GM21515 (cell line): ENCODE data around the gene EIF4EBP2.

Experiments
- ATAC-seq: cut with Tn5 transposase; IDR thresholded peaks from one replicate; pipeline ENCODE4 v1.9.1; 2021; ENCODE audit not compliant: unreplicated experiment

EIF4EBP2 gene

GRCh38 chr10:70432101-70432500 is 28.2 kb downstream of the EIF4EBP2 start:
- ATAC-seq: no peak

GRCh38 chr10:70432561-70433263 is 28.8 kb downstream of the EIF4EBP2 start:
- ATAC-seq: no peak

GRCh38 chr10:70433581-70434280 is 29.8 kb downstream of the EIF4EBP2 start:
- no peak for ATAC-seq

- no peak for ATAC-seq
These were observed 31.5 kb downstream of the EIF4EBP2 start for GRCh38 chr10:70435241-70436085.

- no peak for ATAC-seq
These were observed 33.8 kb downstream of the EIF4EBP2 start for GRCh38 chr10:70437721-70438120.

GRCh38 chr10:70440296-70441160 is 36.6 kb downstream of the EIF4EBP2 start:
- ATAC-seq: no peak

- no peak for ATAC-seq
These were observed 37.4 kb downstream of the EIF4EBP2 start, which contains the start of gene NODAL for GRCh38 chr10:70441161-70441894. TSS of gene NODAL (minus strand) at chr10:70441681. CDS start at chr10:70441667, 14 bp downstream.

GRCh38 chr10:70441895-70442309 is 38.0 kb downstream of the EIF4EBP2 start:
- no peak for ATAC-seq

- no peak for ATAC-seq
These were observed 38.5 kb downstream of the EIF4EBP2 start for GRCh38 chr10:70442332-70442988.

GRCh38 chr10:70444744-70445143 is 40.8 kb downstream of the EIF4EBP2 start:
- ATAC-seq: no peak

GRCh38 chr10:70445718-70446657 is 42.0 kb downstream of the EIF4EBP2 start:
- no peak for ATAC-seq

- no peak for ATAC-seq
These were observed 44.3 kb downstream of the EIF4EBP2 start for GRCh38 chr10:70448236-70448635.

GRCh38 chr10:70455213-70455630 is 51.3 kb downstream of the EIF4EBP2 start:
- ATAC-seq: no peak

GRCh38 chr10:70456164-70456563 is 52.2 kb downstream of the EIF4EBP2 start:
- no peak for ATAC-seq

- no peak for ATAC-seq
These were observed 53.9 kb downstream of the EIF4EBP2 start for GRCh38 chr10:70457759-70458305.

GRCh38 chr10:70458329-70459060 is 54.5 kb downstream of the EIF4EBP2 start:
- ATAC-seq: no peak

- ATAC-seq: no peak
These were observed 55.3 kb downstream of the EIF4EBP2 start for GRCh38 chr10:70459061-70459773.
